SH-SY5Y (cell line): ENCODE data around the gene HDAC9.

Experiments used
- GATA2 ChIP-seq: IDR thresholded peaks from 2 replicates; pipeline ENCODE4 v1.6.1; 2011; ENCODE audit warnings: mild to moderate bottlenecking, low read depth, low read length
- GATA3 ChIP-seq: IDR thresholded peaks from 2 replicates; pipeline ENCODE4 v1.6.1; 2011; ENCODE audit warnings: low read depth, mild to moderate bottlenecking, low read length, moderate library complexity

DNA sequence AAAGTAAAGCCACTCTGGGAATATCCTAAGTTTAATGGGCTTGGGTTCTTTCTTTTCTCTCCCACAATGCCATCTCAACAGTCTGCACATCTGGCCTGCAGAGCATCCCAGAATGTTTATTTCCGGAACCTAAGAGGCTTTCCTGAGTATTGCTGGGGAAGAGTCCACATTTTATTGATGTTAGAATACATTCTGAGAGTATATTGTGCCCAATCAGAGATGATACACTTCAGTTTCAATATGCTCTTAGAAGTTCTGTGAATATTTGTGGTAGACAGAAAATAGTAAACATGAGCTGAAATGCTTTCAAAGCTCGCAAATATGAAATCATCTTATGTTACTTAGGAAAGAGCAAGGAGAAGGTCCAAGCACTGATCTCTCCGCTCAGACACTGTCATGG is 421.3 kb downstream of the HDAC9 start:
- TF ChIP-seq GATA2 = no peak
- TF ChIP-seq GATA3 = no peak
